Erythroblast (primary cell): ENCODE measurements around the gene COL6A5.
"Not testable (repeated sequence)": the region's sequence is repeated elsewhere in the genome, so short reads cannot be mapped to it uniquely, and the experiment has no call there.

Source experiments
- GATA1 ChIP-seq: IDR thresholded peaks from 2 replicates; pipeline ENCODE4 v1.6.1; 2011; ENCODE audit warnings: low read depth, mild to moderate bottlenecking, control low read depth, low read length, moderate library complexity
- POLR2A ChIP-seq: IDR thresholded peaks from 2 replicates; pipeline ENCODE4 v1.6.1; 2011; ENCODE audit warnings: mild to moderate bottlenecking, low read length

DNA sequence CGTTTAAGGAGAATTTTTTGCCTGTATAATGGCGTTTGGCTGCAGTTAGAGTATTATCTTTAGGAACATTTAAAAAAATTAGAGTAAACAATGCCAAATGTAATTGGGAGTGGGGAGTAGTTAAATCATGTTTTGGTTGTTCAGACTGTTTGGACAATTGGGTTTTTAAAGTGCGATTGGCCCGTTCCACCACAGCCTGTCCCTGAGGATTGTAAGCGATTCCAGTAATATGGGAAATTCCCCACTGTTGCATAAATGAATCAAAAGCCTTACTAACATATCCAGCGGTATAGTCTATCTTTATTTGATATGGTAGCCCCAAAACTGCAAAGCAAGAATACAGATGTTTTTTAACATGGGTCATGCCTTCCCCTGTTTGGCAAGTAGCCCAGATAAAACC is 101.4 kb downstream of the COL6A5 start:
- not testable (repeated sequence) for TF ChIP-seq POLR2A, GATA1
